Testis (tissue), 2 donors: Measurements from ENCODE around the gene IRF8.

Experiments used
- POLR2A ChIP-seq: fragments of 450-650 bp; IDR thresholded peaks from one replicate; pipeline ENCODE4 v1.6.1; 2017; ENCODE audit warnings: antibody characterized with exemption, mild to moderate bottlenecking, moderate library complexity
- TF ChIP-seq, protein P1 (sequence below), 3 experiments: fragments of 450-650 bp in 2 of 3; fragments of 200-600 bp in 1 of 3; sonication (generic) in 1 of 3; IDR thresholded peaks; one replicate each; pipeline ENCODE4 v1.5.1; 2016 to 2019; ENCODE audit warnings: antibody characterized with exemption in 3 of 3, mild to moderate bottlenecking in 2 of 3, moderate library complexity in 1 of 3

DNA sequence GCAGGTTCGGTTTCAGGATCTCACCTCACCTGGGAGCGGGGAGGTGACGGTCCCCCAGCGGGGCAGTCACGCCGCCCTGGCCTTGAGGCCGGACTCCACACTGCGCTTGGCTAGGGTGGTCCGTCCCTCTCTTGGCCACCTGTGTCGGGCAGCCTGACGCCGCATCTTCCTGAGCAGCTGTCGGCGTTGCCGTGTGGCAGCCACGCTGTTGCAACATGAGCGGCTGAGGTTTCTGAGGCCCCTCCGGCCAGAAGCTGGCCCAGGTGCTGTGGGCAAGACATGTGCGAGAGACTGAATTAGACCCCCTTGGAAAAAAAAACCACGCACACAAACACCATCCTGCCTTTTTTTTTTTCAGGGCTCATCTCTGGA is 49.2 kb downstream of the IRF8 start:
- TF ChIP-seq, protein P1, sequence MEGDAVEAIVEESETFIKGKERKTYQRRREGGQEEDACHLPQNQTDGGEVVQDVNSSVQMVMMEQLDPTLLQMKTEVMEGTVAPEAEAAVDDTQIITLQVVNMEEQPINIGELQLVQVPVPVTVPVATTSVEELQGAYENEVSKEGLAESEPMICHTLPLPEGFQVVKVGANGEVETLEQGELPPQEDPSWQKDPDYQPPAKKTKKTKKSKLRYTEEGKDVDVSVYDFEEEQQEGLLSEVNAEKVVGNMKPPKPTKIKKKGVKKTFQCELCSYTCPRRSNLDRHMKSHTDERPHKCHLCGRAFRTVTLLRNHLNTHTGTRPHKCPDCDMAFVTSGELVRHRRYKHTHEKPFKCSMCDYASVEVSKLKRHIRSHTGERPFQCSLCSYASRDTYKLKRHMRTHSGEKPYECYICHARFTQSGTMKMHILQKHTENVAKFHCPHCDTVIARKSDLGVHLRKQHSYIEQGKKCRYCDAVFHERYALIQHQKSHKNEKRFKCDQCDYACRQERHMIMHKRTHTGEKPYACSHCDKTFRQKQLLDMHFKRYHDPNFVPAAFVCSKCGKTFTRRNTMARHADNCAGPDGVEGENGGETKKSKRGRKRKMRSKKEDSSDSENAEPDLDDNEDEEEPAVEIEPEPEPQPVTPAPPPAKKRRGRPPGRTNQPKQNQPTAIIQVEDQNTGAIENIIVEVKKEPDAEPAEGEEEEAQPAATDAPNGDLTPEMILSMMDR (IDR thresholded peaks at IDR 0.05), result no peak
- TF ChIP-seq POLR2A, result no peak
